ENCODE data around the gene MYO1G.

The MYO1G gene

GRCh38 chr7:44935583-44935982, 43.2 kb downstream of the MYO1G start:
- TF ChIP-seq MAX (IDR thresholded peaks at IDR 0.05) (no peak), YY1 (IDR thresholded peaks at IDR 0.05; ENCODE audit: low read depth) (no peak), TAF1 (IDR thresholded peaks at IDR 0.05; ENCODE audit: low read depth) (no peak), CEBPB (IDR thresholded peaks at IDR 0.05) (no peak), EGR1 (IDR thresholded peaks at IDR 0.05) (no peak), TEAD4 (IDR thresholded peaks at IDR 0.05) (no peak), FOXM1 (IDR thresholded peaks at IDR 0.05; ENCODE audit: borderline replicate concordance, low read depth) (no peak), NFIC (IDR thresholded peaks at IDR 0.05) (no peak), USF1 (IDR thresholded peaks at IDR 0.05) (no peak)

DNA sequence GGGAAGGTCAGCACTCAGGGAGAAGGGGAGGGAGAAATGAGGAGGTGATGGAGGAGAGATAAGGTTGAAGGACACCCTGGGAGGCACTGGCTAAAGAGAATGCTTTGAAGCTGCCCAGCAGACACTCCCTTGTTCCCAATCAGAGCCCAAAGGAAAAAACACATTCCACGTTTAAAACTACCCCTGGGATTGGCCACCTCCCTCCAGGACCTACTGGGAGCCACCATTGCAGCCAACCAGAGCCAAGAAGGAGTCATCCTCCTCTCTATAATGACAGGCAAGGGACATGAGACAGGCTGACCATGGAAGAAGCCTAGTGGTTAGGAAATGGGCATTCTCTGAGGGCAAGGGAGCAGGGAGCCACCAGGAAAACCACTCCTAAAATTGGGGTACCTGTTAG, 43.8 kb downstream of the MYO1G start:
- TF ChIP-seq NFIC (IDR thresholded peaks at IDR 0.05) (no peak), FOXM1 (IDR thresholded peaks at IDR 0.05; ENCODE audit: borderline replicate concordance, low read depth) (no peak), MAX (IDR thresholded peaks at IDR 0.05) (no peak), CEBPB (IDR thresholded peaks at IDR 0.05) (no peak), CREB1 (IDR thresholded peaks at IDR 0.05; ENCODE audit: low read depth) (no peak), EGR1 (IDR thresholded peaks at IDR 0.05) (no peak), RAD21 (IDR thresholded peaks at IDR 0.05; ENCODE audit: low read depth) (no peak), TAF1 (IDR thresholded peaks at IDR 0.05; ENCODE audit: low read depth) (no peak)
- TF ChIP-seq, protein P1, sequence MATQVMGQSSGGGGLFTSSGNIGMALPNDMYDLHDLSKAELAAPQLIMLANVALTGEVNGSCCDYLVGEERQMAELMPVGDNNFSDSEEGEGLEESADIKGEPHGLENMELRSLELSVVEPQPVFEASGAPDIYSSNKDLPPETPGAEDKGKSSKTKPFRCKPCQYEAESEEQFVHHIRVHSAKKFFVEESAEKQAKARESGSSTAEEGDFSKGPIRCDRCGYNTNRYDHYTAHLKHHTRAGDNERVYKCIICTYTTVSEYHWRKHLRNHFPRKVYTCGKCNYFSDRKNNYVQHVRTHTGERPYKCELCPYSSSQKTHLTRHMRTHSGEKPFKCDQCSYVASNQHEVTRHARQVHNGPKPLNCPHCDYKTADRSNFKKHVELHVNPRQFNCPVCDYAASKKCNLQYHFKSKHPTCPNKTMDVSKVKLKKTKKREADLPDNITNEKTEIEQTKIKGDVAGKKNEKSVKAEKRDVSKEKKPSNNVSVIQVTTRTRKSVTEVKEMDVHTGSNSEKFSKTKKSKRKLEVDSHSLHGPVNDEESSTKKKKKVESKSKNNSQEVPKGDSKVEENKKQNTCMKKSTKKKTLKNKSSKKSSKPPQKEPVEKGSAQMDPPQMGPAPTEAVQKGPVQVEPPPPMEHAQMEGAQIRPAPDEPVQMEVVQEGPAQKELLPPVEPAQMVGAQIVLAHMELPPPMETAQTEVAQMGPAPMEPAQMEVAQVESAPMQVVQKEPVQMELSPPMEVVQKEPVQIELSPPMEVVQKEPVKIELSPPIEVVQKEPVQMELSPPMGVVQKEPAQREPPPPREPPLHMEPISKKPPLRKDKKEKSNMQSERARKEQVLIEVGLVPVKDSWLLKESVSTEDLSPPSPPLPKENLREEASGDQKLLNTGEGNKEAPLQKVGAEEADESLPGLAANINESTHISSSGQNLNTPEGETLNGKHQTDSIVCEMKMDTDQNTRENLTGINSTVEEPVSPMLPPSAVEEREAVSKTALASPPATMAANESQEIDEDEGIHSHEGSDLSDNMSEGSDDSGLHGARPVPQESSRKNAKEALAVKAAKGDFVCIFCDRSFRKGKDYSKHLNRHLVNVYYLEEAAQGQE (IDR thresholded peaks at IDR 0.05; ENCODE audit: low read depth), result no peak

GRCh38 chr7:44930921-44931320, 47.9 kb downstream of the MYO1G start:
- TF ChIP-seq TCF12 (IDR thresholded peaks at IDR 0.05; ENCODE audit: low read depth), result no peak
- no peak for TF ChIP-seq TEAD4 (IDR thresholded peaks at IDR 0.05)
- TF ChIP-seq MAX (IDR thresholded peaks at IDR 0.05), result no peak
- TF ChIP-seq, protein P1 (IDR thresholded peaks at IDR 0.05; ENCODE audit: low read depth), result no peak
- no peak for TF ChIP-seq CEBPB (IDR thresholded peaks at IDR 0.05)
- no peak for TF ChIP-seq EGR1 (IDR thresholded peaks at IDR 0.05)
- TF ChIP-seq TAF1 (IDR thresholded peaks at IDR 0.05; ENCODE audit: low read depth), result no peak
- no peak for TF ChIP-seq EP300 (IDR thresholded peaks at IDR 0.05; ENCODE audit: borderline replicate concordance)
- TF ChIP-seq ZBTB7A (IDR thresholded peaks at IDR 0.05; ENCODE audit: low read depth), result no peak
- TF ChIP-seq NFIC (IDR thresholded peaks at IDR 0.05), result no peak
- TF ChIP-seq USF1 (IDR thresholded peaks at IDR 0.05), result no peak

DNA sequence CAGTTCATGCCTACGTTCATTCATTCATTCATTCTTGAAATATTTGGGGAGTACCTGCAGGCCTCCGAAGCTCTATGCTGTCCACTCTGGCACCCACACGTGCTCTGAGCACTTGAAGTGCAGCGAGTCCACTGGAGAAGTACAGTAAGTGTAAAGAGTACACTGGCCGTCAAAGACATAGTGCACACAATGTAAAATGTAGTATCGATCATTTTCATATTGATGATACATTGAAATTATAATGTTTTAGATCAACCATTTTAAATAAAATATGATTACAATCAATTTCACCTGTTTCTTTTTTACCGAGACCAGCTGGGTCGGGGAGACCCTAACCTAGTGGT, 56.5 kb downstream of the MYO1G start:
- TF ChIP-seq TAF1 (IDR thresholded peaks at IDR 0.05; ENCODE audit: low read depth), result no peak
- TF ChIP-seq ZBTB7A (IDR thresholded peaks at IDR 0.05; ENCODE audit: low read depth), result no peak
- TF ChIP-seq NFIC (IDR thresholded peaks at IDR 0.05), result no peak
- no peak for TF ChIP-seq FOXM1 (IDR thresholded peaks at IDR 0.05; ENCODE audit: borderline replicate concordance, low read depth)
- no peak for TF ChIP-seq EGR1 (IDR thresholded peaks at IDR 0.05)
- TF ChIP-seq YY1 (IDR thresholded peaks at IDR 0.05; ENCODE audit: low read depth), result no peak
- no peak for TF ChIP-seq RAD21 (IDR thresholded peaks at IDR 0.05; ENCODE audit: low read depth)
- TF ChIP-seq TEAD4 (IDR thresholded peaks at IDR 0.05), result no peak
- TF ChIP-seq CEBPB (IDR thresholded peaks at IDR 0.05), result no peak
- TF ChIP-seq, protein P1 (IDR thresholded peaks at IDR 0.05; ENCODE audit: low read depth), result no peak
- TF ChIP-seq USF1 (IDR thresholded peaks at IDR 0.05), result no peak
- TF ChIP-seq EP300 (IDR thresholded peaks at IDR 0.05; ENCODE audit: borderline replicate concordance), result no peak
- no peak for TF ChIP-seq TCF12 (IDR thresholded peaks at IDR 0.05; ENCODE audit: low read depth)
- no peak for TF ChIP-seq MAX (IDR thresholded peaks at IDR 0.05)
- TF ChIP-seq CREB1 (IDR thresholded peaks at IDR 0.05; ENCODE audit: low read depth), result no peak
